Measurements from ENCODE around the gene TLN1. TPM values are rescaled to one million over a fixed set of nuclear protein-coding genes. Genes with fewer than 3 reads are reported as not detected.

TLN1 gene
- total RNA-seq, 1 donor from 2014 or later = 90.8 TPM

- Histone ChIP-seq H3K27me3 (ENCODE audit: control insufficient read depth in 3 of 3, insufficient read depth in 3 of 3, low read length in 3 of 3) (no peaks in the 10 kb centered on the region), H3K9ac (ENCODE audit: low read depth in 1 of 3, low read length in 3 of 3) (no peak overlapping the region), H3K9me3 (ENCODE audit: control insufficient read depth in 3 of 3, low read length in 3 of 3) (no peaks in the 10 kb centered on the region), H3K27ac (ENCODE audit: low read depth, low read length) (no peak overlapping the region), H3K4me1 (ENCODE audit: control insufficient read depth in 3 of 3, insufficient read depth in 3 of 3, low read length in 3 of 3) (peaks cover 4 to 10% (median 9%) of the 10 kb centered on the region in 3 donors), H3K4me3 (ENCODE audit: low read length in 3 of 3) (no peak overlapping the region), H3K36me3 (ENCODE audit: control insufficient read depth in 3 of 3, insufficient read depth in 3 of 3, low read length in 3 of 3) (peaks cover 80 to 91% (median 82%) of the 10 kb centered on the region in 3 donors)
Measured at GRCh38 chr9:35700031-35700430, 32.0 kb downstream of the TLN1 start.

- Histone ChIP-seq H3K4me3 (ENCODE audit: low read length in 3 of 3) (no peak overlapping the region), H3K36me3 (ENCODE audit: control insufficient read depth in 3 of 3, insufficient read depth in 3 of 3, low read length in 3 of 3) (peaks cover 62 to 73% (median 64%) of the 10 kb centered on the region in 3 donors), H3K9me3 (ENCODE audit: control insufficient read depth in 3 of 3, low read length in 3 of 3) (no peaks in the 10 kb centered on the region), H3K9ac (ENCODE audit: low read depth in 1 of 3, low read length in 3 of 3) (no peak overlapping the region), H3K27me3 (ENCODE audit: control insufficient read depth in 3 of 3, insufficient read depth in 3 of 3, low read length in 3 of 3) (no peaks in the 10 kb centered on the region), H3K27ac (ENCODE audit: low read depth, low read length) (no peak overlapping the region), H3K4me1 (ENCODE audit: control insufficient read depth in 3 of 3, insufficient read depth in 3 of 3, low read length in 3 of 3) (peaks cover 4 to 10% (median 9%) of the 10 kb centered on the region in 3 donors)
Measured at GRCh38 chr9:35698231-35698630, 33.8 kb downstream of the TLN1 start.

- Histone ChIP-seq H3K9me3 (ENCODE audit: control insufficient read depth in 3 of 3, low read length in 3 of 3) (no peaks in the 10 kb centered on the region), H3K4me3 (ENCODE audit: low read length in 3 of 3) (no peak overlapping the region), H3K36me3 (ENCODE audit: control insufficient read depth in 3 of 3, insufficient read depth in 3 of 3, low read length in 3 of 3) (peaks cover 55 to 66% (median 57%) of the 10 kb centered on the region in 3 donors), H3K27ac (ENCODE audit: low read depth, low read length) (no peak overlapping the region), H3K27me3 (ENCODE audit: control insufficient read depth in 3 of 3, insufficient read depth in 3 of 3, low read length in 3 of 3) (no peaks in the 10 kb centered on the region), H3K4me1 (ENCODE audit: control insufficient read depth in 3 of 3, insufficient read depth in 3 of 3, low read length in 3 of 3) (peaks cover 4 to 10% (median 9%) of the 10 kb centered on the region in 3 donors), H3K9ac (ENCODE audit: low read depth in 1 of 3, low read length in 3 of 3) (no peak overlapping the region)
Measured at GRCh38 chr9:35697486-35697885, 34.5 kb downstream of the TLN1 start.

GRCh38 chr9:35696520-35697215 lies 35.3 kb downstream of the TLN1 start:
- Histone ChIP-seq H3K27me3 (ENCODE audit: control insufficient read depth in 3 of 3, insufficient read depth in 3 of 3, low read length in 3 of 3) (no peaks in the 10 kb centered on the region), H3K4me1 (ENCODE audit: control insufficient read depth in 3 of 3, insufficient read depth in 3 of 3, low read length in 3 of 3) (peaks cover 6 to 14% (median 9%) of the 10 kb centered on the region in 3 donors), H3K9me3 (ENCODE audit: control insufficient read depth in 3 of 3, low read length in 3 of 3) (no peaks in the 10 kb centered on the region), H3K4me3 (ENCODE audit: low read length in 3 of 3) (no peak overlapping the region), H3K27ac (ENCODE audit: low read depth, low read length) (no peak overlapping the region), H3K9ac (ENCODE audit: low read depth in 1 of 3, low read length in 3 of 3) (peak overlapping the region in 1 of 3 donors; percentile 25), H3K36me3 (ENCODE audit: control insufficient read depth in 3 of 3, insufficient read depth in 3 of 3, low read length in 3 of 3) (peaks cover 48 to 58% (median 52%) of the 10 kb centered on the region in 3 donors)

GRCh38 chr9:35695943-35696401 lies 36.0 kb downstream of the TLN1 start:
- Histone ChIP-seq H3K27me3 (ENCODE audit: control insufficient read depth in 3 of 3, insufficient read depth in 3 of 3, low read length in 3 of 3) (no peaks in the 10 kb centered on the region), H3K9me3 (ENCODE audit: control insufficient read depth in 3 of 3, low read length in 3 of 3) (no peaks in the 10 kb centered on the region), H3K9ac (ENCODE audit: low read depth in 1 of 3, low read length in 3 of 3) (no peak overlapping the region), H3K4me3 (ENCODE audit: low read length in 3 of 3) (no peak overlapping the region), H3K4me1 (ENCODE audit: control insufficient read depth in 3 of 3, insufficient read depth in 3 of 3, low read length in 3 of 3) (peaks cover 11 to 18% (median 12%) of the 10 kb centered on the region in 3 donors), H3K27ac (ENCODE audit: low read depth, low read length) (no peak overlapping the region), H3K36me3 (ENCODE audit: control insufficient read depth in 3 of 3, insufficient read depth in 3 of 3, low read length in 3 of 3) (peaks cover 41 to 51% (median 45%) of the 10 kb centered on the region in 3 donors)

GRCh38 chr9:35691757-35692301 lies 40.2 kb downstream of the TLN1 start:
- Histone ChIP-seq H3K27ac (ENCODE audit: low read depth, low read length) (peak overlapping the region; percentile 98), H3K4me3 (ENCODE audit: low read length in 3 of 3) (peak overlapping the region in 1 of 3 donors; percentile 80), H3K9ac (ENCODE audit: low read depth in 1 of 3, low read length in 3 of 3) (peak overlapping the region in 2 of 3 donors; percentile 96 to 100), H3K4me1 (ENCODE audit: control insufficient read depth in 3 of 3, insufficient read depth in 3 of 3, low read length in 3 of 3) (peaks cover 18 to 41% (median 20%) of the 10 kb centered on the region in 3 donors), H3K9me3 (ENCODE audit: control insufficient read depth in 3 of 3, low read length in 3 of 3) (no peaks in the 10 kb centered on the region), H3K27me3 (ENCODE audit: control insufficient read depth in 3 of 3, insufficient read depth in 3 of 3, low read length in 3 of 3) (no peaks in the 10 kb centered on the region), H3K36me3 (ENCODE audit: control insufficient read depth in 3 of 3, insufficient read depth in 3 of 3, low read length in 3 of 3) (peaks cover 18 to 27% (median 20%) of the 10 kb centered on the region in 3 donors)

GRCh38 chr9:35691334-35691650 lies 40.7 kb downstream of the TLN1 start:
- H3K9ac ChIP-seq (ENCODE audit: low read depth in 1 of 3, low read length in 3 of 3) = peak overlapping the region; percentile 76 to 100 (median 96)

GRCh38 chr9:35690614-35691333 lies 41.2 kb downstream of the TLN1 start:
- Histone ChIP-seq H3K4me3 (ENCODE audit: low read length in 3 of 3) (peak overlapping the region; percentile 84 to 98 (median 96)), H3K9me3 (ENCODE audit: control insufficient read depth in 3 of 3, low read length in 3 of 3) (no peaks in the 10 kb centered on the region), H3K9ac (ENCODE audit: low read depth in 1 of 3, low read length in 3 of 3) (peak overlapping the region; percentile 85 to 100 (median 100)), H3K27me3 (ENCODE audit: control insufficient read depth in 3 of 3, insufficient read depth in 3 of 3, low read length in 3 of 3) (no peaks in the 10 kb centered on the region), H3K36me3 (ENCODE audit: control insufficient read depth in 3 of 3, insufficient read depth in 3 of 3, low read length in 3 of 3) (peaks cover 15 to 31% (median 21%) of the 10 kb centered on the region in 3 donors), H3K4me1 (ENCODE audit: control insufficient read depth in 3 of 3, insufficient read depth in 3 of 3, low read length in 3 of 3) (peaks cover 20 to 43% (median 20%) of the 10 kb centered on the region in 3 donors), H3K27ac (ENCODE audit: low read depth, low read length) (peak overlapping the region; percentile 98)

More at GRCh38 chr9:35691334-35691650, 40.7 kb downstream of the TLN1 start:
- Histone ChIP-seq H3K36me3 (ENCODE audit: control insufficient read depth in 3 of 3, insufficient read depth in 3 of 3, low read length in 3 of 3) (peaks cover 16 to 31% (median 18%) of the 10 kb centered on the region in 3 donors), H3K27me3 (ENCODE audit: control insufficient read depth in 3 of 3, insufficient read depth in 3 of 3, low read length in 3 of 3) (no peaks in the 10 kb centered on the region), H3K27ac (ENCODE audit: low read depth, low read length) (peak overlapping the region; percentile 98), H3K4me3 (ENCODE audit: low read length in 3 of 3) (peak overlapping the region; percentile 67 to 98 (median 80)), H3K9me3 (ENCODE audit: control insufficient read depth in 3 of 3, low read length in 3 of 3) (no peaks in the 10 kb centered on the region), H3K4me1 (ENCODE audit: control insufficient read depth in 3 of 3, insufficient read depth in 3 of 3, low read length in 3 of 3) (peaks cover 16 to 41% (median 20%) of the 10 kb centered on the region in 3 donors)

- peaks cover 21 to 34% (median 26%) of the 10 kb centered on the region in 3 donors for H3K36me3 ChIP-seq (ENCODE audit: control insufficient read depth in 3 of 3, insufficient read depth in 3 of 3, low read length in 3 of 3)
- peaks cover 25 to 48% (median 26%) of the 10 kb centered on the region in 3 donors for H3K4me1 ChIP-seq (ENCODE audit: control insufficient read depth in 3 of 3, insufficient read depth in 3 of 3, low read length in 3 of 3)
Measured at GRCh38 chr9:35690294-35690613, 41.7 kb downstream of the TLN1 start.

More at GRCh38 chr9:35690294-35690613, 41.7 kb downstream of the TLN1 start:
- Histone ChIP-seq H3K9me3 (ENCODE audit: control insufficient read depth in 3 of 3, low read length in 3 of 3) (no peaks in the 10 kb centered on the region), H3K27ac (ENCODE audit: low read depth, low read length) (peak overlapping the region; percentile 98), H3K9ac (ENCODE audit: low read depth in 1 of 3, low read length in 3 of 3) (peak overlapping the region; percentile 85 to 100 (median 100)), H3K27me3 (ENCODE audit: control insufficient read depth in 3 of 3, insufficient read depth in 3 of 3, low read length in 3 of 3) (no peaks in the 10 kb centered on the region), H3K4me3 (ENCODE audit: low read length in 3 of 3) (peak overlapping the region; percentile 84 to 98 (median 96))
